ENCODE results near the gene TMA7.
A peak's percentile ranks its signal among the peaks of the same experiment; 100 is the strongest.

The TMA7 gene

DNA sequence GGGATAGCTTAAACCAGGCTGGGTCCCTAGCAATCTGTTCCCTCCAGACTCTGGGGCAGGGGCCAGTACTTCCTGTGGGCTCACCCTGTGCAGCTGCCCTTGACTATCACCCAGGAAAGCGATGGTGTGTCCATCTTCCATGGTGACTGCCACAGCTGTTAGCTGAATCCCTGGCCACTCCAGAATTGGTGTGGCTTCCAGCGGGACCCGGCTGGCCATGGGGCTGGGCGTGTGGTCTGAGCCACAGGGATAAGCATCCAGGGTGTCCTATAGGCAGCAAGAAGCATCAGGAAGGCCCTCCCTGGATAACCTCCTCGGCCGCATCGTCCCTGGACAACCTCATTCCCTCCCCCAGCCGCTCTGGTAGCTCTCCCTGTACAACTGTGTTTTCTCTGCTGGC is 17.4 kb upstream of the TMA7 start:
- peaks cover 61% of the 10 kb centered on the region for H3K79me2 ChIP-seq (ENCODE audit: insufficient read depth, low read length)

GRCh38 chr3:48423241-48423882 is 16.7 kb upstream of the TMA7 start:
- Histone ChIP-seq H3F3A (ENCODE audit: low read depth) (no peaks in the 10 kb centered on the region), H3K4me3 (ENCODE audit: low read length, poor library complexity, severe bottlenecking) (no peak overlapping the region), H2AFZ (ENCODE audit: low read length) (no peak overlapping the region), H3K9ac (ENCODE audit: low read depth, low read length, poor library complexity, severe bottlenecking) (no peak overlapping the region), H3K36me3 (ENCODE audit: insufficient read depth, low read length) (peaks cover 19% of the 10 kb centered on the region; the same call in 1 of the 2 replicates), H3K4me1 (ENCODE audit: insufficient read depth, low read length, poor library complexity, severe bottlenecking) (peaks cover 36% of the 10 kb centered on the region), H3K79me2 (ENCODE audit: insufficient read depth, low read length) (peaks cover 68% of the 10 kb centered on the region), H3K4me2 (ENCODE audit: low read depth, low read length, poor library complexity, severe bottlenecking) (no peak overlapping the region), H4K20me1 (ENCODE audit: insufficient read depth, low read length, poor library complexity, severe bottlenecking) (peaks cover 28% of the 10 kb centered on the region), H3K9me2 (replicated peaks; ENCODE audit: low read depth, low read length) (no peaks in the 10 kb centered on the region), H3K9me3 (ENCODE audit: insufficient read depth, low read depth, low read length) (no peaks in the 10 kb centered on the region), H3K27me3 (ENCODE audit: insufficient read depth, low read length, poor library complexity, severe bottlenecking) (no peaks in the 10 kb centered on the region)
- TF ChIP-seq, protein P1, sequence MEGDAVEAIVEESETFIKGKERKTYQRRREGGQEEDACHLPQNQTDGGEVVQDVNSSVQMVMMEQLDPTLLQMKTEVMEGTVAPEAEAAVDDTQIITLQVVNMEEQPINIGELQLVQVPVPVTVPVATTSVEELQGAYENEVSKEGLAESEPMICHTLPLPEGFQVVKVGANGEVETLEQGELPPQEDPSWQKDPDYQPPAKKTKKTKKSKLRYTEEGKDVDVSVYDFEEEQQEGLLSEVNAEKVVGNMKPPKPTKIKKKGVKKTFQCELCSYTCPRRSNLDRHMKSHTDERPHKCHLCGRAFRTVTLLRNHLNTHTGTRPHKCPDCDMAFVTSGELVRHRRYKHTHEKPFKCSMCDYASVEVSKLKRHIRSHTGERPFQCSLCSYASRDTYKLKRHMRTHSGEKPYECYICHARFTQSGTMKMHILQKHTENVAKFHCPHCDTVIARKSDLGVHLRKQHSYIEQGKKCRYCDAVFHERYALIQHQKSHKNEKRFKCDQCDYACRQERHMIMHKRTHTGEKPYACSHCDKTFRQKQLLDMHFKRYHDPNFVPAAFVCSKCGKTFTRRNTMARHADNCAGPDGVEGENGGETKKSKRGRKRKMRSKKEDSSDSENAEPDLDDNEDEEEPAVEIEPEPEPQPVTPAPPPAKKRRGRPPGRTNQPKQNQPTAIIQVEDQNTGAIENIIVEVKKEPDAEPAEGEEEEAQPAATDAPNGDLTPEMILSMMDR (conservative IDR thresholded peaks at IDR 0.05; ENCODE audit: low read length): no peak
- TF ChIP-seq EZH2phosphoT487 (IDR thresholded peaks at IDR 0.05; ENCODE audit: borderline replicate concordance): no peak

More for the DNA sequence above, 17.4 kb upstream of the TMA7 start:
- no peak for TF ChIP-seq EZH2phosphoT487 (IDR thresholded peaks at IDR 0.05; ENCODE audit: borderline replicate concordance)
- TF ChIP-seq, protein P1 (conservative IDR thresholded peaks at IDR 0.05; ENCODE audit: low read length): no peak
- H3K4me3 ChIP-seq (ENCODE audit: low read length, poor library complexity, severe bottlenecking): no peak overlapping the region
- H3F3A ChIP-seq (ENCODE audit: low read depth): no peaks in the 10 kb centered on the region
- no peaks in the 10 kb centered on the region for H3K27me3 ChIP-seq (ENCODE audit: insufficient read depth, low read length, poor library complexity, severe bottlenecking)
- peaks cover 29% of the 10 kb centered on the region for H3K4me1 ChIP-seq (ENCODE audit: insufficient read depth, low read length, poor library complexity, severe bottlenecking)
- peaks cover 21% of the 10 kb centered on the region for H4K20me1 ChIP-seq (ENCODE audit: insufficient read depth, low read length, poor library complexity, severe bottlenecking)
- H3K36me3 ChIP-seq (ENCODE audit: insufficient read depth, low read length): peaks cover 26% of the 10 kb centered on the region; the same call in 1 of the 2 replicates
- no peak overlapping the region for H3K9ac ChIP-seq (ENCODE audit: low read depth, low read length, poor library complexity, severe bottlenecking)
- no peaks in the 10 kb centered on the region for H3K9me3 ChIP-seq (ENCODE audit: insufficient read depth, low read depth, low read length)
- H3K9me2 ChIP-seq (replicated peaks; ENCODE audit: low read depth, low read length): no peaks in the 10 kb centered on the region
- no peak overlapping the region for H3K4me2 ChIP-seq (ENCODE audit: low read depth, low read length, poor library complexity, severe bottlenecking)
- H2AFZ ChIP-seq (ENCODE audit: low read length): no peak overlapping the region

DNA sequence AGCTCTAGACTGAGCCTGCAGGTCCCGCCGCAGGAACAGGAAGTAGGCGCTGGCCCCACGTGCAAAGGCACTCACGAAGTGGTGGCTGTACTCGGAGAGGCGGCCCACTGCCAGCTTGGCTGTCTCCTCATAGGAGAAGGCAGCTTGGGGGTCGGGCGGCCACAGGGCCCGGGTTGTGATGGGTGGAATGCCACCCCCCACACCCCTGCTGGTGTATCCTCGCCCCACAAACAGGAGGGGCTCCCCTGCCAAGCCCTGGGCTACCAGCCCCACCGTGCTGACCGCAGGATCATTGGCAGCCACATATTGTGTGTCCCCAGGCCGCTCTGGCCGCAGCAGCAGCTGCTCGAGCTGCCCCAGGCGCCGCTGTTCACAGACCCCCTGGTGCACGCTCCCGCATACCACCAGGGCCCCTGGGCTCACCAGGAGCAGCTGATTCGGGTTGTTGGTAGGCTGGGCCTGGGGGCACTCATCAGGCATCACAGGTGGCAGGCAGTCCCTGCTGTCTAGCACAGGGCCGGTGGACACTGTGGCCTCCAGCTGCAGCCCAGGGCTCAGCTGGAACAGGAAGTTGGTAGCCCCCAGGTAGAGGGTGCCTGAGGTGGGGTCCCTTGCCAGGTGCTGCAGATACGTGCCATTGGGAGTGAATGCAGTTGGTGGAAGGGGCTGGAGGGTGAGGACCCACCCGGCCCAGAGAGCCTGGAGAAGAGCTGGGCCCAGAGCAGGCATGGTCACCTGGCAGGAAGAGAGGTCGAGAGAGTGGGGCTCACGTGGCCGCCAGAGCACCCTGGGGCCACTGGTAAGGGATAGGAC is 16.0 kb upstream of the TMA7 start:
- peaks cover 38% of the 10 kb centered on the region for H3K4me1 ChIP-seq (ENCODE audit: insufficient read depth, low read length, poor library complexity, severe bottlenecking)
- H3K9ac ChIP-seq (ENCODE audit: low read depth, low read length, poor library complexity, severe bottlenecking): no peak overlapping the region
- H3K36me3 ChIP-seq (ENCODE audit: insufficient read depth, low read length): peaks cover 12% of the 10 kb centered on the region; the same call in 1 of the 2 replicates
- peaks cover 30% of the 10 kb centered on the region for H4K20me1 ChIP-seq (ENCODE audit: insufficient read depth, low read length, poor library complexity, severe bottlenecking)
- no peak for TF ChIP-seq EZH2phosphoT487 (IDR thresholded peaks at IDR 0.05; ENCODE audit: borderline replicate concordance)
- TF ChIP-seq, protein P1 (conservative IDR thresholded peaks at IDR 0.05; ENCODE audit: low read length): no peak
- H3K9me2 ChIP-seq (replicated peaks; ENCODE audit: low read depth, low read length): no peaks in the 10 kb centered on the region
- H2AFZ ChIP-seq (ENCODE audit: low read length): no peak overlapping the region
- H3K79me2 ChIP-seq (ENCODE audit: insufficient read depth, low read length): peaks cover 74% of the 10 kb centered on the region
- H3K4me3 ChIP-seq (ENCODE audit: low read length, poor library complexity, severe bottlenecking): no peak overlapping the region
- H3K27me3 ChIP-seq (ENCODE audit: insufficient read depth, low read length, poor library complexity, severe bottlenecking): no peaks in the 10 kb centered on the region
- H3F3A ChIP-seq (ENCODE audit: low read depth): no peaks in the 10 kb centered on the region
- peak overlapping the region; percentile 96 for H3K4me2 ChIP-seq (ENCODE audit: low read depth, low read length, poor library complexity, severe bottlenecking)
- no peaks in the 10 kb centered on the region for H3K9me3 ChIP-seq (ENCODE audit: insufficient read depth, low read depth, low read length)
